Activated CD4-positive, alpha-beta memory T cell treated with anti-CD3 and anti-CD28 coated beads, Interleukin-2, amount 10 ng/mL, durations not matched to agents 7 days and 5 days (primary cell): Measurements from ENCODE around the gene ZYG11B. TPM values are rescaled to one million over a fixed set of nuclear protein-coding genes. Genes with fewer than 3 reads are reported as not detected.
A peak's percentile ranks its signal among the peaks of the same experiment; 100 is the strongest.
"Not testable (repeated sequence)": the region's sequence is repeated elsewhere in the genome, so short reads cannot be mapped to it uniquely, and the experiment has no call there.

Experiments
- CTCF ChIA-PET: fragments of 350-600 bp; sonication (Branson Sonifier 250); formaldehyde crosslinking; loops from one replicate; lab custom pipeline; 2021; ENCODE audit warnings: antibody characterized with exemption, inconsistent platforms; lab: Charles Lee
- POLR2A ChIA-PET: fragments of 350-600 bp; sonication (Branson Sonifier 250); formaldehyde crosslinking; loops from one replicate; lab custom pipeline; 2021; ENCODE audit warnings: antibody characterized with exemption; lab: Charles Lee
- DNase-seq: peaks from one replicate; pipeline ENCODE4 v3.0.0-alpha.2; 2020
- H3K27ac Mint-ChIP-seq: one replicate; pipeline ENCODE4 v1.8.0; 2021; ENCODE audit warnings: mild to moderate bottlenecking, mixed read lengths
- H3K27me3 Mint-ChIP-seq: one replicate; pipeline ENCODE4 v1.8.0; 2021; ENCODE audit warnings: mixed read lengths
- H3K36me3 Mint-ChIP-seq: one replicate; pipeline ENCODE4 v1.8.0; 2021; ENCODE audit warnings: low read depth, mixed read lengths
- H3K4me1 Mint-ChIP-seq: one replicate; pipeline ENCODE4 v1.8.0; 2021; ENCODE audit warnings: mixed read lengths
- H3K4me3 Mint-ChIP-seq: one replicate; pipeline ENCODE4 v1.8.0; 2021; ENCODE audit warnings: mild to moderate bottlenecking, mixed read lengths
- H3K9me3 Mint-ChIP-seq: one replicate; pipeline ENCODE4 v1.8.0; 2021; ENCODE audit warnings: mixed read lengths
- total RNA-seq, 2 experiments: library from RNA; stranded (reverse); gene quantifications; one replicate each; pipeline ENCODE4 v1.2.3, GENCODE V29; 2021

ZYG11B gene
- total RNA-seq, 2 experiments from 2014 or later, result 12.7 to 12.8 TPM

DNA sequence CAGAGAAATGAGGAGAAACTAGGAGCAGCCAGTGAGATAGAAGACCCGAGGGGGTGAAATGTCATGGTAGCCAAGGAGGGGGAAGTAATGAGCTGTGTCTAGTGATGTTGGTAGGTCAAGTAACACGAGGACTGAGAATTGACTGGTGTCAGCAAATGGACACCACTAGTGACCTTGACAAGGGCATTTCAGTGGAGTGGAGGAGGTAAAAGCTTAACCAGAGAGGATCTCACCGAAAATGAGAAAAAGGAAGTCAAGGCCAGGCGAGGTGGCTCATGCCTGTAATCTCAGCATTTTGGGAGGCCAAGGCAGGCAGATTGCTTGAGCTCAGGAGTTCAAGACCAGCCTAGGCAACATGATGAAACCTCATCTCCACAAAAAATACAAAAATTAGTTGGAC is 3.0 kb upstream of the ZYG11B start:
- Mint-ChIP-seq H3K27ac (no peak overlapping the region), H3K36me3 (peaks cover 3% of the 10 kb centered on the region), H3K4me3 (no peak overlapping the region), H3K9me3 (no peaks in the 10 kb centered on the region), H3K4me1 (peaks cover 29% of the 10 kb centered on the region), H3K27me3 (peaks cover 11% of the 10 kb centered on the region)
- no peak for DNase-seq
- POLR2A ChIA-PET, result interaction anchor here (0.9 kb wide), 1 partner anchor 20 kb away, joined by 3 read pairs; no protein-coding TSS in a partner anchor
- CTCF ChIA-PET, result interaction anchor here (0.6 kb wide), 1 partner anchor 165 kb away, joined by 3 read pairs; no protein-coding TSS in a partner anchor

DNA sequence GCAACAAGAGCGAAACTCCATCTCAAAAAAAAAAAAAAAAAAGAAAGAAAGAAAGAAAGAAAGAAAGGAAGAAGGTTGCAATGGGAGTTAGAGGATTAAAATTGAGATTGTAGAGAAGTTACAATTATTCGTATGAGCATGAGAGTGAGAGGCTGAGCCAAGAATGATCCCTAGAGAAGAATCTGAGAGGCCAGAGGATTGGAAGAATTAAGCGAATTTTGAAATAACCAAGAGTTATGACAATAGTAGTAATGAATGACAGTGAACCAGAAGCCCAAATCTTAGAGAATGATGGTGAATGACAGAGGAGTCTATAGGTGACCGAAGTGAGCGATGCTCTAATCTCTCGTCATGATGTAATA is 369 bp upstream of the ZYG11B start:
- Mint-ChIP-seq H3K9me3 (no peaks in the 10 kb centered on the region), H3K4me1 (peaks cover 34% of the 10 kb centered on the region), H3K27ac (peak overlapping the region; percentile 38), H3K36me3 (peaks cover 3% of the 10 kb centered on the region), H3K4me3 (peak overlapping the region; percentile 76), H3K27me3 (peaks cover 7% of the 10 kb centered on the region)
- DNase-seq, result no peak
- ChIA-PET CTCF (interaction anchor here (0.8 to 1.5 kb wide), 2 partner anchors 22 to 25 kb away, joined by 3 to 5 read pairs; no protein-coding TSS in a partner anchor), POLR2A (interaction anchor here (0.6 to 3.3 kb wide), 9 partner anchors 9 to 360 kb away, joined by 3 to 24 read pairs (median 7); partner anchors contain the start of genes CC2D1B, ECHDC2, ORC1 and PRPF38A)

GRCh38 chr1:52727114-52727586 is 897 bp downstream of the ZYG11B start:
- Mint-ChIP-seq H3K27me3 (peaks cover 7% of the 10 kb centered on the region), H3K27ac (peak overlapping the region; percentile 53), H3K36me3 (peaks cover 6% of the 10 kb centered on the region), H3K4me3 (peak overlapping the region; percentile 93), H3K9me3 (no peaks in the 10 kb centered on the region), H3K4me1 (peaks cover 34% of the 10 kb centered on the region)
- ChIA-PET CTCF (interaction anchor here (1.0 kb wide), 1 partner anchor 22 kb away, joined by 5 read pairs; no protein-coding TSS in a partner anchor), POLR2A (interaction anchor here (0.8 to 3.3 kb wide), 8 partner anchors 10 to 362 kb away, joined by 3 to 24 read pairs (median 8); partner anchors contain the start of genes CC2D1B, ORC1, PRPF38A and TUT4)
- peak; percentile 20 for DNase-seq

- H3K4me3 Mint-ChIP-seq, result peak overlapping the region; percentile 93
- H3K9me3 Mint-ChIP-seq, result no peaks in the 10 kb centered on the region
- peaks cover 34% of the 10 kb centered on the region for H3K4me1 Mint-ChIP-seq
- no peak for DNase-seq
- H3K36me3 Mint-ChIP-seq, result peaks cover 6% of the 10 kb centered on the region
- CTCF ChIA-PET, result interaction anchor here (1.0 kb wide), 1 partner anchor 21 kb away, joined by 5 read pairs; no protein-coding TSS in a partner anchor
- POLR2A ChIA-PET, result interaction anchor here (0.8 to 3.3 kb wide), 6 partner anchors 14 to 362 kb away, joined by 3 to 24 read pairs (median 6); partner anchors contain the start of genes CC2D1B and TUT4
- no peak overlapping the region for H3K27ac Mint-ChIP-seq
- H3K27me3 Mint-ChIP-seq, result peaks cover 5% of the 10 kb centered on the region
Measured at GRCh38 chr1:52727956-52728656, 1.9 kb downstream of the ZYG11B start.

DNA sequence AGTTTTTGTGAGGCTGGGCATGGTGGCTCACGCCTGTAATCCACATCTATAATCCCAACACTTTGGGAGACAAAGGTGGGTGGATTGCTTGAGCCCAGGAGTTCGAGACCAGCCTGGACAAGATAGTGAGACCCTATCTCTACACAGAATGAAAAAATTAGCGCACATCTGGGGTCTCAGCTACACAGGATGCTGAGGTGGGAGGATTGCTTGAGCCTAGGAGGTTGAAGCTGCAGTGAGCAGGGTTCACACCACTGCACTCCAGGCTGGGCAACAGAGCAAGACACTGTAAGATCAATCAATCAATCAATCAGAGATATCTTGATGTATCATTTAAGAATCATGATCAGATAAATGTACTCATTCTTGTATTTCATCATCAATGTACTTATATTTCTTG is 7.1 kb downstream of the ZYG11B start:
- H3K4me1 Mint-ChIP-seq, result peaks cover 4% of the 10 kb centered on the region
- H3K36me3 Mint-ChIP-seq, result peaks cover 2% of the 10 kb centered on the region
- DNase-seq, result no peak
- H3K4me3 Mint-ChIP-seq, result no peak overlapping the region
- no peaks in the 10 kb centered on the region for H3K9me3 Mint-ChIP-seq
- POLR2A ChIA-PET, result no interaction called here
- H3K27ac Mint-ChIP-seq, result no peak overlapping the region
- H3K27me3 Mint-ChIP-seq, result no peaks in the 10 kb centered on the region
- CTCF ChIA-PET, result interaction anchor here (0.9 kb wide), 1 partner anchor 16 kb away, joined by 3 read pairs; no protein-coding TSS in a partner anchor

DNA sequence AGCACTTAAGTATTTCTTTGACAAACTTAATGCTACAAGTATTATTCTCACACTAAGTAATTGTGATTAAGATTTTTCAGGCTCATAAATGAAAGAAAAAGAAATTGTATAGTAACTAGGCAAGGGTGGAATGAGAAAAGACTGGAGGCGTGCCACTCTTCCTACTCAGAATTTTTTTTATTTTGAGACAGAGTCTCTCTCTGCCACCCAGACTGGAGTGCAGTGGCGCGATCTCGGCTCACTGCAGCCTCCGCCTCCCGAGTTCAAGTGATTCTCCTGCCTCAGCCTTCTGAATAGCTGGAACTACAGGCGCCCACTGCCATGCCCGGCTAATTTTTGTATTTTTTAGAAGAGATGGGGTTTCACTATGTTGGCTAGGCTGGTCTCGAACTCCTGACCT is 9.1 kb downstream of the ZYG11B start:
- H3K27me3 Mint-ChIP-seq, POLR2A ChIA-PET, H3K9me3 Mint-ChIP-seq, H3K36me3 Mint-ChIP-seq, H3K27ac Mint-ChIP-seq, H3K4me3 Mint-ChIP-seq, CTCF ChIA-PET, H3K4me1 Mint-ChIP-seq, DNase-seq: not testable (repeated sequence)

DNA sequence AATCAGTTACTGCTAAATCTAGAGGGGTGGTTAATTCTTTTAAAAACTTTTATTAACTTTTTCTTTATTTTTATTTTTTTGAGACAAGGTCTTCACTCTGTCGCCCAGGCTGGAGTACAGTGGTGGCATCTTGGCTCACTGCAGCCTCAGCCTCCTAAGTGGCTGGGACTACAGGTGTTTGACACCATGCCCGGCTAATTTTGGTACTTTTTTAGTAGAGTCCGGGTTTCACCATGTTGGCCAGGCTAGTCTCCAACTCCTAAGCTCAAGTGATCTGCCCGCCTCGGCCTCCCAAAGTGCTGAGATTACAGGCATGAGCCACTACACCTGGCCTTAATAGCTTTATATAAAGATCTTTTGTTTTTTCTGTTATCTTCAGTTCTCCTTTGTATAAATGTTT is 11.9 kb downstream of the ZYG11B start:
- no peaks in the 10 kb centered on the region for H3K27me3 Mint-ChIP-seq
- H3K27ac Mint-ChIP-seq, result no peak overlapping the region
- no peak overlapping the region for H3K4me3 Mint-ChIP-seq
- peaks cover 10% of the 10 kb centered on the region for H3K4me1 Mint-ChIP-seq
- CTCF ChIA-PET, result interaction anchor here (0.7 kb wide), 1 partner anchor 27 kb away, joined by 3 read pairs; no protein-coding TSS in a partner anchor
- H3K9me3 Mint-ChIP-seq, result no peaks in the 10 kb centered on the region
- POLR2A ChIA-PET, result no interaction called here
- DNase-seq, result no peak
- H3K36me3 Mint-ChIP-seq, result peaks cover 4% of the 10 kb centered on the region

GRCh38 chr1:52738893-52739292 is 12.6 kb downstream of the ZYG11B start:
- DNase-seq, result no peak
- Mint-ChIP-seq H3K4me3 (no peak overlapping the region), H3K27ac (no peak overlapping the region), H3K9me3 (no peaks in the 10 kb centered on the region), H3K4me1 (peaks cover 10% of the 10 kb centered on the region), H3K27me3 (no peaks in the 10 kb centered on the region), H3K36me3 (peaks cover 4% of the 10 kb centered on the region)
- POLR2A ChIA-PET, result interaction anchor here (1.7 kb wide), 1 partner anchor 13 kb away, joined by 5 read pairs; the partner anchor contains the start of gene ZYG11B
- CTCF ChIA-PET, result no interaction called here

- Mint-ChIP-seq H3K9me3 (no peaks in the 10 kb centered on the region), H3K4me1 (peaks cover 10% of the 10 kb centered on the region), H3K4me3 (no peak overlapping the region), H3K27ac (no peak overlapping the region), H3K36me3 (peaks cover 4% of the 10 kb centered on the region), H3K27me3 (no peaks in the 10 kb centered on the region)
- ChIA-PET POLR2A (interaction anchor here (1.7 kb wide), 1 partner anchor 14 kb away, joined by 5 read pairs; the partner anchor contains the start of gene ZYG11B), CTCF (interaction anchor here (1.4 kb wide), 1 partner anchor 9 kb away, joined by 4 read pairs; no protein-coding TSS in a partner anchor)
- no peak for DNase-seq
Measured at GRCh38 chr1:52739699-52740467, 13.6 kb downstream of the ZYG11B start.

DNA sequence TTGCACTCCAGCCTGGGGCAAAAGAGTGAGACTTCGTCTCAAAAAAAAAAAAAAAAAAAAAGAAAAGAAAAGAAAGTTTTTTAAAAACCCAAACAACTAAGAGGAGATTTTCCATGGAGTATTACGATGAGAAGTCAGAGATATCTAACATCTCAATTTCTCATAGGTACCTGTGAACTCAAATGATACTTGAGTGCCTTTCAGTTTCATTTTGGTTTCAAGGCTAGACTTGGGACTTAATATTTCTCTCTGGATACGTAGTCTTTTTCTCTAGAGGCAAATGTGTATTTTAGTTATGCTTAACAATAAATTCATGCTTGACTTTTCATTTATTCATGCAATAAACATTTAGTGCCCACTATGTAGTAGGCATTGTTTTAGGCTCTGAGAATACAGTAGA is 15.0 kb downstream of the ZYG11B start:
- POLR2A ChIA-PET, result interaction anchor here (1.6 kb wide), 1 partner anchor 14 kb away, joined by 7 read pairs; the partner anchor contains the start of gene ZYG11B
- H3K4me1 Mint-ChIP-seq, result peaks cover 10% of the 10 kb centered on the region
- peak overlapping the region; percentile 42 for H3K27ac Mint-ChIP-seq
- CTCF ChIA-PET, result no interaction called here
- DNase-seq, result no peak
- H3K36me3 Mint-ChIP-seq, result peaks cover 4% of the 10 kb centered on the region
- H3K9me3 Mint-ChIP-seq, result no peaks in the 10 kb centered on the region
- peak overlapping the region; percentile 58 for H3K4me3 Mint-ChIP-seq
- H3K27me3 Mint-ChIP-seq, result no peaks in the 10 kb centered on the region

DNA sequence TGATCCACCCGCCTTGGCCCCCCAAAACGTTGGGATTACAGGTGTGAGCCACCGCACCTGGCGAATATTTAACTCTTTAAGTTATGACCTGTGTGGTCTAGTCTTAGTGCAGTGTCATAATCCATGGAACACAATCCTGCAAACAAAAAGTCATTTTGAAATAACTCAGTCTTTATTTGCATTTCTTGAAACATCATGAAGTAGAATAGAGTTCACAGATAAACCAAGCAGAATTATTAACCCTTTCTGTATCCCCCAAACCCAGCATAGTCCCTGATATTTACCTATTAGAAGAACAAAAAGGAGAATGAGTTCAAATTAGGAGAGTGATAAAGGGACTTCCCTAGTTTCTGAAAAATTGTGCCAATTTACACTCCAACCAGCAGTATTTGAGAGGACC is 19.9 kb downstream of the ZYG11B start:
- CTCF ChIA-PET, result interaction anchor here (0.7 kb wide), 1 partner anchor 437 kb away, joined by 4 read pairs; no protein-coding TSS in a partner anchor
- Mint-ChIP-seq H3K27ac (no peak overlapping the region), H3K9me3 (no peaks in the 10 kb centered on the region), H3K27me3 (no peaks in the 10 kb centered on the region), H3K4me1 (peaks cover 5% of the 10 kb centered on the region), H3K36me3 (peaks cover 3% of the 10 kb centered on the region), H3K4me3 (no peak overlapping the region)
- POLR2A ChIA-PET, result no interaction called here
- DNase-seq, result no peak

GRCh38 chr1:52747450-52747849 is 21.2 kb downstream of the ZYG11B start:
- ChIA-PET POLR2A (no interaction called here), CTCF (interaction anchor here (0.5 to 2.2 kb wide), 4 partner anchors 44 to 144 kb away, joined by 3 to 12 read pairs (median 5); no protein-coding TSS in a partner anchor)
- no peaks in the 10 kb centered on the region for H3K36me3 Mint-ChIP-seq
- H3K27ac Mint-ChIP-seq, result no peak overlapping the region
- no peak for DNase-seq
- H3K27me3 Mint-ChIP-seq, result no peaks in the 10 kb centered on the region
- H3K4me1 Mint-ChIP-seq, result no peaks in the 10 kb centered on the region
- no peak overlapping the region for H3K4me3 Mint-ChIP-seq
- H3K9me3 Mint-ChIP-seq, result no peaks in the 10 kb centered on the region
